CD8-positive, alpha-beta memory T cell (primary cell): ENCODE data around the gene SMG7. TPM values are rescaled to one million over a fixed set of nuclear protein-coding genes. Genes with fewer than 3 reads are reported as not detected.
A peak's percentile ranks its signal among the peaks of the same experiment; 100 is the strongest.

Experiments used
- CTCF ChIA-PET: fragments of 350-600 bp; sonication (Branson Sonifier 250); formaldehyde crosslinking; loops from one replicate; lab custom pipeline; 2021; ENCODE audit warnings: antibody characterized with exemption; lab: Charles Lee
- POLR2A ChIA-PET: fragments of 350-600 bp; sonication (Branson Sonifier 250); formaldehyde crosslinking; loops from one replicate; lab custom pipeline; 2021; ENCODE audit warnings: antibody characterized with exemption; lab: Charles Lee
- DNase-seq, 5 donors: peaks; one replicate each; pipeline versions ENCODE4 v3.0.0 to v3.0.0-alpha.2; 2020 to 2022; ENCODE audit warnings: mixed read lengths in 1 of 5
- H3K27ac ChIP-seq: one replicate; pipeline ENCODE4 v1.7.0; 2013; ENCODE audit warnings: low read depth, mild to moderate bottlenecking, low read length, moderate library complexity
- H3K27me3 ChIP-seq: 2 replicates; pipeline ENCODE4 v1.7.0; 2013; ENCODE audit warnings: low read length, mild to moderate bottlenecking; ENCODE audit not compliant: insufficient read depth, poor library complexity, severe bottlenecking
- H3K36me3 ChIP-seq: 2 replicates; pipeline ENCODE4 v1.7.0; 2013; ENCODE audit warnings: mild to moderate bottlenecking, low read length, moderate library complexity; ENCODE audit not compliant: insufficient read depth
- H3K4me1 ChIP-seq: 2 replicates; pipeline ENCODE4 v1.7.0; 2013; ENCODE audit warnings: mild to moderate bottlenecking, low read length, moderate library complexity; ENCODE audit not compliant: insufficient read depth
- H3K4me3 ChIP-seq: 2 replicates; pipeline ENCODE4 v1.7.0; 2013; ENCODE audit warnings: mild to moderate bottlenecking, low read length
- H3K9me3 ChIP-seq: 2 replicates; pipeline ENCODE4 v1.7.0; 2013; ENCODE audit warnings: mild to moderate bottlenecking, low read length
- H3K27ac Mint-ChIP-seq, 8 donors: one replicate each; pipeline ENCODE4 v1.8.0; 2020 to 2021; ENCODE audit warnings: mixed read lengths in 8 of 8, mild to moderate bottlenecking in 6 of 8, inconsistent platforms in 3 of 8, moderate library complexity in 3 of 8
- H3K27me3 Mint-ChIP-seq, 2 donors: one replicate each; pipeline ENCODE4 v1.8.0; 2020 to 2021; ENCODE audit warnings: mixed read lengths in 2 of 2, mild to moderate bottlenecking in 1 of 2, moderate library complexity in 1 of 2
- H3K36me3 Mint-ChIP-seq, 3 donors: one replicate each; pipeline ENCODE4 v1.8.0; 2020 to 2021; ENCODE audit warnings: mixed read lengths in 3 of 3, inconsistent platforms in 1 of 3, mild to moderate bottlenecking in 1 of 3
- H3K4me1 Mint-ChIP-seq, 3 donors: one replicate each; pipeline ENCODE4 v1.8.0; 2020 to 2021; ENCODE audit warnings: mixed read lengths in 3 of 3, inconsistent platforms in 1 of 3, mild to moderate bottlenecking in 1 of 3
- H3K4me3 Mint-ChIP-seq, 7 donors: one replicate each; pipeline ENCODE4 v1.8.0; 2020 to 2021; ENCODE audit warnings: mixed read lengths in 7 of 7, mild to moderate bottlenecking in 6 of 7, moderate library complexity in 4 of 7, inconsistent platforms in 2 of 7
- H3K9me3 Mint-ChIP-seq, 5 donors: one replicate each; pipeline ENCODE4 v1.8.0; 2020 to 2022; ENCODE audit warnings: mixed read lengths in 5 of 5, mild to moderate bottlenecking in 3 of 5, moderate library complexity in 2 of 5, inconsistent platforms in 1 of 5
- polyA plus RNA-seq: library from polyadenylated mRNA; unstranded; fragments of 300-500 nt; fragmentation: Illumina TruSeq; gene quantifications from one replicate; pipeline ENCODE4 v1.2.3, GENCODE V29; 2021
- total RNA-seq, 2 experiments: library from RNA; stranded (reverse); gene quantifications; one replicate each; pipeline ENCODE4 v1.2.3, GENCODE V29; 2021

SMG7 gene
- total and polyA plus RNA-seq, 3 experiments from 2014 or later = 30.5 to 74.7 (median 72.7) TPM

DNA sequence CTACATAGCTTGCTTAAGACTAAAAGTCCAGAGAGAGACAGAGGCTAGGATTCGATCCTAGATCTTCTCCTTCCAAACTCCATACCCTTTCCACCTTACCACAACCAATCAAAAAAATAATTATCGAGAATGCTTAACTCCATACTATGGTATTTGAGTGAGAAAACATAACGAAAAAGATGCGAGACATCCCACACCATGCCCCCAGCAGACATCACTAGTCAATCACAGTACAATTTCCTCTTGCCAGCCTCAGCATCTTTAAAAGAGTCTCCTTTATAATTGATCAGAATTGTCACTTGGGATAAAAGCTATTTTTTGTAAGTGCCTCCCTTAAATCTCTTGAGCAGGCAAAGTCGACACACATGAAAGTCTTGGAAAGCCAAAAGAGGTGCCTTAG is 117.1 kb downstream of the SMG7 start:
- no peaks in the 10 kb centered on the region for H3K9me3 Mint-ChIP-seq
- H3K27me3 ChIP-seq = no peaks in the 10 kb centered on the region
- H3K27ac ChIP-seq = no peak overlapping the region
- H3K36me3 ChIP-seq = no peaks in the 10 kb centered on the region
- ChIA-PET POLR2A (no interaction called here), CTCF (no interaction called here)
- peak overlapping the region in 1 of 8 donors; percentile 72 for H3K27ac Mint-ChIP-seq
- no peak for DNase-seq
- peaks cover 20% of the 10 kb centered on the region for H3K4me1 ChIP-seq
- no peaks in the 10 kb centered on the region for H3K27me3 Mint-ChIP-seq
- no peaks in the 10 kb centered on the region for H3K36me3 Mint-ChIP-seq
- peaks cover 7 to 32% (median 24%) of the 10 kb centered on the region in 3 donors for H3K4me1 Mint-ChIP-seq
- H3K4me3 Mint-ChIP-seq = peak overlapping the region in 1 of 7 donors; percentile 44
- no peaks in the 10 kb centered on the region for H3K9me3 ChIP-seq
- no peak overlapping the region for H3K4me3 ChIP-seq

DNA sequence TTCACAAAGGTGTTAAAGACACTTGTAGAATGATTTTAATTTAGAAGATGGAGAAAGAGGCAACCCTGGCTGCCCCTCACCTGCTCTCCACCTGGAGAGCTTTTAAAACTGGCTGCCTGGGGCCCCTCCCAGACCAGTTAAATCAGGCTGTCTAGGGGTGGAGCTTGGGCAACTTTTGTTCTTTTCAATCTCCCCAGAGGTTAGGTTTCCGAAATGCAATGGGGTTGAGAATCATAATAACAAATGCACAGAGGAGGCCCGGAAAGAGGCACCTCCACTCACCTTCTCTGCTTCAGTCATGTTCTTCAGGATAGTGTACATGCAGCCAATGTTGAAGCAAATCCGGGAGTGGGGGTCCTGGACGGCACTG is 117.6 kb downstream of the SMG7 start:
- Mint-ChIP-seq H3K27me3 (no peaks in the 10 kb centered on the region), H3K4me1 (peaks cover 7 to 32% (median 24%) of the 10 kb centered on the region in 3 donors), H3K9me3 (no peaks in the 10 kb centered on the region), H3K27ac (peak overlapping the region in 4 of 8 donors; percentile 7 to 72 (median 66)), H3K36me3 (no peaks in the 10 kb centered on the region), H3K4me3 (peak overlapping the region in 2 of 7 donors; percentile 40 to 45)
- Histone ChIP-seq H3K4me3 (no peak overlapping the region), H3K4me1 (peaks cover 20% of the 10 kb centered on the region), H3K9me3 (no peaks in the 10 kb centered on the region), H3K27ac (no peak overlapping the region), H3K27me3 (no peaks in the 10 kb centered on the region), H3K36me3 (no peaks in the 10 kb centered on the region)
- DNase-seq = no peak
- ChIA-PET CTCF (no interaction called here), POLR2A (no interaction called here)

DNA sequence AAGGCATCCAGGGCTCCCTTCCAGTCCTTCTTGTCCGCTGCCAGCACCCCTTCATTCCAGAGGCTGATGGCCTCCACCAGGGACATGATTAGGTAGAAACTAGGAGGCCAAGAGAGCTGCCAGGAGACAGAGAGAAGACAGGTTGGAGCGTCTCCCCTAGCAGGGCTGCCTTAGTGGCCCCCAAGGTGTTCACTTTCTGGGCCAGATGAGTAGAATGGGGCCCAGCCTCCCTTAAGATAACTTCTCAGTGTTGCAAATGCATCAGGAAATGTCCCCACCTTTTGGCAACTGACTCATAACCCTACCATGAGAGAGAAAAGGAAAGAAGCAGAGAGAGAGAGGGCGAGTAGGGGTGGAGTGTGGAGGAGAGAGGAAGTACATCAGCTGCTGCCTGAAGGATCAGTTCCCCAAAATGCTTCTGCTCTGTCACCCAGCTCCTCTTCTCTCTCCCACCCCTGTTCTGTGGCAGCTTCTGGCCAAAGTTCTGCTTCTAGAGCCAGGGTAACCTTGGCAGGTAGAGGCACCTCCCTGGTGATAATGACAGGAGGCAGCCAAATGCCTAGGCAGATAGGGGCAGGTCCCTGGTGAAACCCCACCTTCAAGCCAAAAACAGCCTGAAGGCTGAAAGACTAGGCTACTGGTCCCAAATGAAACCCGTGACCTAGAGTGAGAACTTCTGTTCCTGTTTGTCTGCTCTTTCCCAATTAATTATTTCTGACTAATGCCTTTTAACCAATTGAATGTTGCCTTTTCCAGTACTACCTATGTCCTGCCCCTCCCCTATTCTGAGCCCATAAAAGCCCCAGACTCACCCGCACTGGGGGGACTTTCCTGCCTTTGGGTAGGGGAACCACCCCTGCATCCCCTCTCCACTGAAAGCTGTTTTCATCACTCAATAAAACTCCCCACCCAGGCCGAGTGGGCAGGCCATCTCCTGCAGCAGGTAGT is 118.2 kb downstream of the SMG7 start, which contains the start of gene NCF2:
Gene NCF2 (minus strand): TSS at position 216 of the 948 bp plus-strand sequence. CDS start 130 bp downstream, at position 86.
- Histone ChIP-seq H3K27me3 (no peaks in the 10 kb centered on the region), H3K4me1 (peaks cover 20% of the 10 kb centered on the region), H3K27ac (no peak within 1 kb of the TSS), H3K9me3 (no peaks in the 10 kb centered on the region), H3K36me3 (no peaks in the 10 kb centered on the region), H3K4me3 (no peak within 1 kb of the TSS)
- Mint-ChIP-seq H3K4me3 (peak within 1 kb of the TSS in 2 of 7 donors; percentile 44 to 45), H3K9me3 (no peaks in the 10 kb centered on the region), H3K27ac (peak within 1 kb of the TSS in 5 of 8 donors; percentile 7 to 72 (median 68)), H3K27me3 (no peaks in the 10 kb centered on the region), H3K36me3 (no peaks in the 10 kb centered on the region), H3K4me1 (peaks cover 7 to 32% (median 24%) of the 10 kb centered on the region in 3 donors)
- CTCF ChIA-PET = no interaction called here
- DNase-seq = no peak
- POLR2A ChIA-PET = no interaction called here

DNA sequence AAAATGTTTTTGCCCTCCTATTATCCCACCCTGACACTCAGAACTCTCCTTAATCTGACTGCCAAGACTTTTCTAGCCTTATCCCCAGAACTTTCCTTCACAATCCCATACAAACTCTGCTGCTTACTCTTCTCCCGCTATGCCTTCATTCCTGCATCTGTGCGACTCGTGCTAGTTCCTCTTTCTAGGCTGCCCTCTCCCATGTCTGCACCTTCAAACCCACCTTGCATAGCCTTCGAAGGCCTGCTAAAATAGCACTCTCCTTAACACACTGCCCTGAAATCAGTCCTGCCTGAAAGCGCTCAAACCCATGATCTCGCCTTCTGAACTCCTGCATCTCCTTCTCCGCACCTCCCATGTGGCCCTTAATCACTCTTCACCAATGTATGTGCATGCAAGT is 120.4 kb downstream of the SMG7 start:
- no peaks in the 10 kb centered on the region for H3K36me3 Mint-ChIP-seq
- no peak overlapping the region for H3K4me3 ChIP-seq
- H3K27me3 ChIP-seq = no peaks in the 10 kb centered on the region
- no peaks in the 10 kb centered on the region for H3K9me3 Mint-ChIP-seq
- peaks cover 0 to under 1% of the 10 kb centered on the region in 2 donors for H3K27me3 Mint-ChIP-seq
- H3K27ac Mint-ChIP-seq = no peak overlapping the region
- peaks cover 7 to 32% (median 24%) of the 10 kb centered on the region in 3 donors for H3K4me1 Mint-ChIP-seq
- H3K27ac ChIP-seq = no peak overlapping the region
- H3K36me3 ChIP-seq = no peaks in the 10 kb centered on the region
- no peaks in the 10 kb centered on the region for H3K9me3 ChIP-seq
- ChIA-PET POLR2A (no interaction called here), CTCF (no interaction called here)
- H3K4me3 Mint-ChIP-seq = no peak overlapping the region
- peaks cover 20% of the 10 kb centered on the region for H3K4me1 ChIP-seq
- DNase-seq = no peak

DNA sequence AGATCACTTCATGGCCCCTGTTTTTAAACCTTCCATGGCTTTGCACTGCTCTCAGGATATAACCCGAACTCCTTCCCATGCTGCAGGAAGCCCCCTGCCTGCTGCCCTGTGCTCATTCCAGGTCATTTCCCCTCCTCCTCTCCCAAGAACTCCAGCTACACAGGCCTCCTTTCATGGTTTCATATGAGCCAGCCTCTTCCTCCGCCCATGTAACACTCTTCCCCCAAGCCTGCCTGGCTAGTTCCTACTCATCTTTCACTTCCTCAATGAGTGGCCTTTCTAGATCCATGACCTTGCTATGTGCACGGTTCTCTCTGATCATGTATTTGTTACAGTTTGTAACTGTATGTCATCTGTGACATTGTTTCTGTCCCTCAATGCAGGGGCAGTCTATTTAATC is 121.1 kb downstream of the SMG7 start:
- H3K4me1 Mint-ChIP-seq = peaks cover 7 to 30% (median 24%) of the 10 kb centered on the region in 3 donors
- ChIA-PET CTCF (no interaction called here), POLR2A (no interaction called here)
- Histone ChIP-seq H3K4me1 (peaks cover 20% of the 10 kb centered on the region), H3K36me3 (no peaks in the 10 kb centered on the region), H3K27me3 (no peaks in the 10 kb centered on the region), H3K4me3 (no peak overlapping the region), H3K27ac (no peak overlapping the region), H3K9me3 (no peaks in the 10 kb centered on the region)
- H3K9me3 Mint-ChIP-seq = no peaks in the 10 kb centered on the region
- H3K36me3 Mint-ChIP-seq = no peaks in the 10 kb centered on the region
- H3K4me3 Mint-ChIP-seq = no peak overlapping the region
- DNase-seq = no peak
- no peak overlapping the region for H3K27ac Mint-ChIP-seq
- H3K27me3 Mint-ChIP-seq = peaks cover 0 to 2% of the 10 kb centered on the region in 2 donors

DNA sequence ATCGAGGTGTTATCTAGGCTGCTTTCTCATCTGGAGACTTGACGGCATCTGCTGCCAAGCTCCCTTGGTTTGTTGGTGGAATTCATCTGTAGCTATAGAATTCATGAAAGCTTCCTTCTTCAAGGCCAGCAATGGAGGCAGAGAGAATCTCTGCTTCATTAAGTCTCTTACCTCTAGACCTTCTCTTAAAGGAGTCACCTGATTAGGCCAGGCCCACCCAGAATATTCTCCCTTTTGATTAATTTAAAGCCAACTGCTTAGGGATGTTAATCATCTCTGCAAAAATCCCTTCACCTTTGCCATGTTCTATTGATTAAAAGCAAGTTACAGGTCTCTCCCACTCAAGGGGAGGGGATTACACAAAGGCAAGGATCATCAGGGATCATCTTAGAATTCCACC is 123.2 kb downstream of the SMG7 start:
- Histone ChIP-seq H3K36me3 (no peaks in the 10 kb centered on the region), H3K4me1 (peaks cover under 1% of the 10 kb centered on the region), H3K27me3 (no peaks in the 10 kb centered on the region), H3K9me3 (no peaks in the 10 kb centered on the region), H3K4me3 (no peak overlapping the region), H3K27ac (no peak overlapping the region)
- Mint-ChIP-seq H3K4me3 (no peak overlapping the region), H3K4me1 (peaks cover 0 to 12% (median 6%) of the 10 kb centered on the region in 3 donors), H3K36me3 (no peaks in the 10 kb centered on the region), H3K27ac (peak overlapping the region in 1 of 8 donors; percentile 47), H3K9me3 (no peaks in the 10 kb centered on the region), H3K27me3 (peaks cover 2 to 4% of the 10 kb centered on the region in 2 donors)
- no peak for DNase-seq
- ChIA-PET CTCF (no interaction called here), POLR2A (no interaction called here)

DNA sequence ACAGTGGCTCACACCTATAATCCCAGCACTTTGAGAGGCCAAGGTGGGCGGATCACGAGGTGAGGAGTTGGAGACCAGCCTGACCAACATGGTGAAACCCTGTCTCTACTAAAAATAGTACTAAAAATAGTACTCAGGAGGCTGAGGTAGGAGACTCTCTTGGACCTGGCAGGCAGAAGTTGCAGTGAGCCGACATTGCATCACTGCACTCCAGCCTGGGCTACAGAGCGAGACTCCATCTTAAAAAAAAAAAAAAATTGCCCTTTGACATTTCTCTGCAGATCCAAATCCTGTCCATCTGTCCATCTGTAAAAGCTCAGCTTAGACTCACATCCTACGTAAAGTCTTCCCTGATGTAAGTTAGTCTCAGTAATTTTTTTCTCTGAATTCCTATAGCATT is 124.2 kb downstream of the SMG7 start:
- no peaks in the 10 kb centered on the region for H3K27me3 ChIP-seq
- no peak overlapping the region for H3K27ac ChIP-seq
- no peaks in the 10 kb centered on the region for H3K9me3 Mint-ChIP-seq
- no peaks in the 10 kb centered on the region for H3K9me3 ChIP-seq
- DNase-seq = no peak
- no peaks in the 10 kb centered on the region for H3K36me3 Mint-ChIP-seq
- H3K4me1 Mint-ChIP-seq = peaks cover 0 to 6% (median 0%) of the 10 kb centered on the region in 3 donors
- H3K36me3 ChIP-seq = no peaks in the 10 kb centered on the region
- H3K4me1 ChIP-seq = no peaks in the 10 kb centered on the region
- no peak overlapping the region for H3K27ac Mint-ChIP-seq
- H3K27me3 Mint-ChIP-seq = peaks cover 2 to 4% of the 10 kb centered on the region in 2 donors
- H3K4me3 ChIP-seq = no peak overlapping the region
- CTCF ChIA-PET = no interaction called here
- no peak overlapping the region for H3K4me3 Mint-ChIP-seq
- POLR2A ChIA-PET = no interaction called here

DNA sequence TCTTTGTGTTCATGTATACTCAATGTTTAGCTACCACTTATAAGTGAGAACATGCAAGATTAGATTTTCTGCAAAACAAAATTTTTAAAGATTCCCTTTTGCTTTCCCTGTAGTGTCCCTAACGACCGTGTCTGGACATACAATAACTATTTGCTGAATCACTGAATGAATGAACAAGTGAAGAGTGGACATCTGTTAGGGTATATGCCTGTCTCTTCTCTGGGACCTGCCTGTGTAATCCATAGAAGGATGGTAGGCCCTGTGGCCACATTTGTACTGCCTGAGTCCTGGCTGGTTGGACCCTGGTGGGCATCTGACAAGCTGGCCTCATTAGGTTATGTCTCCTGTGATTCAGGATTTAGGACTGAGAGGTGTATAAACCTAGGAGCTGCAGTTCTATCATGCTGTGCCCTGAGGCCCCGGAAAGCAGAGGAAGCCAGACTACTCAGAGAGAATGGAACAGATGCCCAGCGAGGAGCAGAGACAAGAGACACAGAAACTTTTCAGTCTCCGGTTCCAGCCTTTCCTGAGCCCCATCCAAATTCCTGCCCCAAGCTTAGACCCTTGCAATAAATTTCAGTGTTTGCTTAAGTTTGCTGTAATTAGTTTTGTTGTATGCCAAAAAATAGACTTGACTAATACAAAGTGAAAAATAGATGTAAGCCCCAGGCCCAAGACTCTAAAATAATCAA is 125.5 kb downstream of the SMG7 start:
- CTCF ChIA-PET = no interaction called here

More for the DNA sequence above, 125.5 kb downstream of the SMG7 start:
- H3K36me3 ChIP-seq = no peaks in the 10 kb centered on the region
- H3K27me3 Mint-ChIP-seq = peaks cover 2 to 4% of the 10 kb centered on the region in 2 donors
- H3K4me1 ChIP-seq = no peaks in the 10 kb centered on the region
- H3K27me3 ChIP-seq = no peaks in the 10 kb centered on the region
- H3K27ac ChIP-seq = no peak overlapping the region
- peaks cover 0 to 6% (median 0%) of the 10 kb centered on the region in 3 donors for H3K4me1 Mint-ChIP-seq
- H3K4me3 ChIP-seq = no peak overlapping the region
- no peak overlapping the region for H3K27ac Mint-ChIP-seq
- H3K36me3 Mint-ChIP-seq = no peaks in the 10 kb centered on the region
- no peak overlapping the region for H3K4me3 Mint-ChIP-seq
- H3K9me3 ChIP-seq = no peaks in the 10 kb centered on the region
- H3K9me3 Mint-ChIP-seq = no peaks in the 10 kb centered on the region
- POLR2A ChIA-PET = no interaction called here
- DNase-seq = no peak
